ENCODE results near the gene CDC42EP4. TPM values are rescaled to one million over a fixed set of nuclear protein-coding genes. Genes with fewer than 3 reads are reported as not detected.

CDC42EP4 gene
- total and polyA plus RNA-seq, 10 of the 15 experiments (the other 5 are each of a cell fraction or from before 2014, with no cell fraction given) = 0.05 to 7.1 (median 2.7) TPM

- ChIA-PET RAD21 (ENCODE audit: unreplicated experiment) (no interaction called here), CTCF (no interaction called here), POLR2A (no interaction called here), SMC1A (ENCODE audit: uncharacterized antibody, unreplicated experiment) (no interaction called here)
- FAIRE-seq (no peak), ATAC-seq (no peak), DNase-seq (ENCODE audit: low read depth, low spot score) (no peak)
- H3K4me2 ChIP-seq (ENCODE audit: control insufficient read depth, insufficient read depth) = no peak overlapping the region
- intact Hi-C loops (cut with micrococcal nuclease; ENCODE audit: unreplicated experiment) = no loop called here
- no peak overlapping the region for H3K27ac ChIP-seq (ENCODE audit: control insufficient read depth, insufficient read depth)
- in situ Hi-C loops (cut with MboI) = no loop called here
- BruUV-seq (replicated peaks) = no TSS peak
- TF ChIP-seq SMAD5 (IDR thresholded peaks at IDR 0.05; ENCODE audit: low read depth) (no peak), HDGF (IDR thresholded peaks at IDR 0.05) (no peak), SRF (IDR thresholded peaks at IDR 0.05; ENCODE audit: low read depth in 2 of 2, low read length in 2 of 2) (no peak), SMC3 (IDR thresholded peaks at IDR 0.05; ENCODE audit: borderline replicate concordance, low read length) (no peak), ZBTB11 (CRISPR knock-in tag; IDR thresholded peaks at IDR 0.05) (no peak), NFYA (IDR thresholded peaks at IDR 0.05; ENCODE audit: borderline replicate concordance, low read depth, low read length) (no peak)
- TF ChIP-seq, protein P1, sequence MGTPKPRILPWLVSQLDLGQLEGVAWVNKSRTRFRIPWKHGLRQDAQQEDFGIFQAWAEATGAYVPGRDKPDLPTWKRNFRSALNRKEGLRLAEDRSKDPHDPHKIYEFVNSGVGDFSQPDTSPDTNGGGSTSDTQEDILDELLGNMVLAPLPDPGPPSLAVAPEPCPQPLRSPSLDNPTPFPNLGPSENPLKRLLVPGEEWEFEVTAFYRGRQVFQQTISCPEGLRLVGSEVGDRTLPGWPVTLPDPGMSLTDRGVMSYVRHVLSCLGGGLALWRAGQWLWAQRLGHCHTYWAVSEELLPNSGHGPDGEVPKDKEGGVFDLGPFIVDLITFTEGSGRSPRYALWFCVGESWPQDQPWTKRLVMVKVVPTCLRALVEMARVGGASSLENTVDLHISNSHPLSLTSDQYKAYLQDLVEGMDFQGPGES (IDR thresholded peaks at IDR 0.05) = no peak
- TF ChIP-seq, protein P2, sequence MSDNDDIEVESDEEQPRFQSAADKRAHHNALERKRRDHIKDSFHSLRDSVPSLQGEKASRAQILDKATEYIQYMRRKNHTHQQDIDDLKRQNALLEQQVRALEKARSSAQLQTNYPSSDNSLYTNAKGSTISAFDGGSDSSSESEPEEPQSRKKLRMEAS (IDR thresholded peaks at IDR 0.05; ENCODE audit: low read depth, low read length) = no peak
- no peaks in the 10 kb centered on the region for H4K20me1 ChIP-seq (ENCODE audit: control insufficient read depth, insufficient read depth)
- WGBS (ENCODE audit: insufficient coverage, insufficient replicate concordance, low lambda C conversion rate, missing lambda C conversion rate) = 20% methylated on average over 9 of the region's 9 CpGs
- no peak overlapping the region for H2AFZ ChIP-seq (ENCODE audit: control insufficient read depth, low read depth, low read length)
- no peaks in the 10 kb centered on the region for H3K79me2 ChIP-seq (ENCODE audit: control insufficient read depth, insufficient read depth, low read length)
- no peaks in the 10 kb centered on the region for H3K36me3 ChIP-seq (ENCODE audit: control insufficient read depth in 2 of 2, insufficient read depth in 2 of 2, low read length in 1 of 2)
- H3K27me3 ChIP-seq (replicated peaks in 1 of 2; ENCODE audit: control insufficient read depth in 2 of 2, insufficient read depth in 2 of 2, low read length in 1 of 2) = no peaks in the 10 kb centered on the region; a peak in 1 of 4 replicates
- H3K9me3 ChIP-seq (replicated peaks; ENCODE audit: control insufficient read depth, insufficient read depth, low read length) = no peaks in the 10 kb centered on the region
- H3K9ac ChIP-seq (ENCODE audit: control insufficient read depth, insufficient read depth, low read length) = no peak overlapping the region
- H3K4me3 ChIP-seq = no peak overlapping the region
- H3K4me1 ChIP-seq (ENCODE audit: control insufficient read depth, insufficient read depth, low read length) = no peaks in the 10 kb centered on the region
Measured at GRCh38 chr17:73358668-73359067, 46.9 kb upstream of the CDC42EP4 start.

All from GM12878 (cell line).